Fibroblast of lung (primary cell): ENCODE measurements around the gene PCDHB12. TPM values are rescaled to one million over a fixed set of nuclear protein-coding genes. Genes with fewer than 3 reads are reported as not detected.
A peak's percentile ranks its signal among the peaks of the same experiment; 100 is the strongest.

Source experiments
- DNase-seq, 2 donors: peaks; one replicate each; pipeline versions ENCODE4 v3.0.0 to v3.0.0-alpha.2; 2010; ENCODE audit warnings: low read depth in 2 of 2
- H2AFZ ChIP-seq: 2 replicates; pipeline ENCODE4 v1.5.1; 2012; ENCODE audit warnings: low read length, control low read depth, inconsistent platforms
- H3K27ac ChIP-seq: 2 replicates; pipeline ENCODE4 v1.5.1; 2011; ENCODE audit warnings: low read length, control low read depth; ENCODE audit not compliant: insufficient read depth
- H3K27me3 ChIP-seq: 2 replicates; pipeline ENCODE4 v1.5.1; 2011; ENCODE audit warnings: mild to moderate bottlenecking, low read length; ENCODE audit not compliant: control insufficient read depth, insufficient read depth
- H3K36me3 ChIP-seq: 2 replicates; pipeline ENCODE4 v1.5.1; 2011; ENCODE audit warnings: low read length; ENCODE audit not compliant: control insufficient read depth, insufficient read depth
- H3K4me1 ChIP-seq: 2 replicates; pipeline ENCODE4 v1.5.1; 2011; ENCODE audit warnings: low read length; ENCODE audit not compliant: control insufficient read depth, insufficient read depth; ENCODE audit errors: extremely low read depth
- H3K4me2 ChIP-seq: 2 replicates; pipeline ENCODE4 v1.5.1; 2011; ENCODE audit warnings: low read length, control low read depth; ENCODE audit not compliant: insufficient read depth; ENCODE audit errors: extremely low read depth
- H3K4me3 ChIP-seq, 4 experiments: fragments of 200-600 bp in 1 of 4; sonication (generic) in 1 of 4; replicated peaks in 1 of 4; 2 replicates each; pipeline ENCODE4 v1.5.1; 2011 to 2016; ENCODE audit warnings: low read length in 4 of 4, low read depth in 3 of 4, mild to moderate bottlenecking in 3 of 4, control low read depth in 2 of 4, inconsistent platforms in 1 of 4, mixed read lengths in 1 of 4; ENCODE audit not compliant: insufficient read depth in 1 of 4; ENCODE audit errors: control extremely low read depth in 1 of 4
- H3K79me2 ChIP-seq: 2 replicates; pipeline ENCODE4 v1.5.1; 2012; ENCODE audit warnings: mild to moderate bottlenecking, low read length, inconsistent platforms; ENCODE audit not compliant: control insufficient read depth, insufficient read depth
- H3K9ac ChIP-seq: 2 replicates; pipeline ENCODE4 v1.5.1; 2011; ENCODE audit warnings: mild to moderate bottlenecking, low read length, control low read depth; ENCODE audit not compliant: insufficient read depth
- H3K9me3 ChIP-seq: 2 replicates; pipeline ENCODE4 v1.5.1; 2012; ENCODE audit warnings: low read depth, low read length; ENCODE audit not compliant: control insufficient read depth, insufficient read depth
- H4K20me1 ChIP-seq: 2 replicates; pipeline ENCODE4 v1.5.1; 2011; ENCODE audit warnings: low read length; ENCODE audit not compliant: control insufficient read depth, insufficient read depth; ENCODE audit errors: extremely low read depth
- EZH2 ChIP-seq: IDR thresholded peaks from 2 replicates; pipeline ENCODE4 v1.5.1; 2012; ENCODE audit warnings: low read length, control low read depth, mild to moderate bottlenecking; ENCODE audit errors: missing control alignments
- polyA plus RNA-seq, 2 donors: library from polyadenylated mRNA; depleted of rRNA in 1 of 2; stranded (reverse) in 1 of 2; unstranded in 1 of 2; fragments of >200 nt; gene quantifications; 2 replicates each; pipeline ENCODE4 v1.2.1, GENCODE V29; 2011 to 2012; ENCODE audit warnings: missing spikeins in 1 of 2
- total RNA-seq: library from RNA; depleted of rRNA; stranded (reverse); fragments of >200 nt; gene quantifications from 2 replicates; pipeline ENCODE4 v1.2.1, GENCODE V29; 2014
- TF ChIP-seq, protein P1 (sequence below), 2 donors: IDR thresholded peaks in 1 of 2; conservative IDR thresholded peaks in 1 of 2; 1 replicate in 1 of 2; 2 replicates in 1 of 2; pipeline ENCODE4 v1.5.1; 2011 to 2012; ENCODE audit warnings: low read length in 2 of 2, control low read depth in 1 of 2, inconsistent platforms in 1 of 2, low read depth in 1 of 2, mild to moderate bottlenecking in 1 of 2

The PCDHB12 gene
- total and polyA plus RNA-seq, 2 donors (not counting 1 experiment from before 2014, with no cell fraction given) = 0.27 to 0.66 TPM

GRCh38 chr5:141258948-141259347 is 50.4 kb downstream of the PCDHB12 start:
- H3K79me2 ChIP-seq = no peaks in the 10 kb centered on the region
- DNase-seq = peak in 1 of 2 donors; percentile 2
- no peaks in the 10 kb centered on the region for H4K20me1 ChIP-seq
- no peaks in the 10 kb centered on the region for H3K27me3 ChIP-seq
- H3K4me1 ChIP-seq = no peaks in the 10 kb centered on the region
- H3K4me2 ChIP-seq = no peak overlapping the region
- no peak overlapping the region for H3K4me3 ChIP-seq
- no peak overlapping the region for H3K9ac ChIP-seq
- H3K36me3 ChIP-seq = no peaks in the 10 kb centered on the region
- no peak overlapping the region for H3K27ac ChIP-seq
- no peak overlapping the region for H2AFZ ChIP-seq
- no peak for TF ChIP-seq EZH2
- no peaks in the 10 kb centered on the region for H3K9me3 ChIP-seq

DNA sequence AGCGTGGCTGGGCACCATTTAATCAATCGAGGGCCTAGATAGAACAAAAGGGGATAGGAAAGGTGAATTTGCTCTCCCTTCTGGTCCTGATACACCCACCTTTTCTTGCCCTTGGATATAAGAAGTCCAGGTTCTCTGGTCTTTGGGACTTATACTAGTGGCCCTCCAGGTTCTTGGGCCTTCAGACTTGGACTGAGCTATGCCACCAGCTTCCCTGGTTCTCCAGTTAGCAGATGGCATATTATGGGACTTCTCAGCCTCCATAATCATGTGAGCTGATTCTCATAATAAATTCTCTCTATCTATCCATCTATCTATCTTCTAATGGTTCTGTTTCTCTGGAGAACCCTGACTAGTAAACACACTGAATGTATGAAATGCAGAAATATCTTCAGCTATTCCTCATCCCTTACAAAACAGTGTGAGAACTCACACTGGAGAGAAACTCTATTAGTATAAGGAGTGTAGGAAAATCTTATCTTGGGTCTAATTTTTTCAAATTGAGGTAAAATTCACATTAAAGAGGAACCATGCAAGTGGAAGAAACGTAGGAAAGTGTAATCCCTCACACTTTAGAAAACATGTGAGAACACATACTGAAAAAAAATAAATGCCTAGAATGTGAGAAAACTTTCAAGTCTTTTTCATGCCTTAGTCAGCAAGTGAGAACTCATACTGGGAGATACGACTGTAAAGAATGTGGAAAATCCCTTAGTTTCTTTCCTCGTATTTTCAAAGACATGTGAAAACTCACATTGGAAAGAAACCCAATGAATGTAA is 52.1 kb downstream of the PCDHB12 start:
- no peaks in the 10 kb centered on the region for H3K79me2 ChIP-seq
- H3K27me3 ChIP-seq = no peaks in the 10 kb centered on the region
- no peaks in the 10 kb centered on the region for H4K20me1 ChIP-seq
- H3K27ac ChIP-seq = no peak overlapping the region
- H3K4me3 ChIP-seq = no peak overlapping the region
- no peak overlapping the region for H2AFZ ChIP-seq
- no peaks in the 10 kb centered on the region for H3K9me3 ChIP-seq
- H3K4me1 ChIP-seq = no peaks in the 10 kb centered on the region
- no peak for TF ChIP-seq EZH2
- TF ChIP-seq, protein P1, sequence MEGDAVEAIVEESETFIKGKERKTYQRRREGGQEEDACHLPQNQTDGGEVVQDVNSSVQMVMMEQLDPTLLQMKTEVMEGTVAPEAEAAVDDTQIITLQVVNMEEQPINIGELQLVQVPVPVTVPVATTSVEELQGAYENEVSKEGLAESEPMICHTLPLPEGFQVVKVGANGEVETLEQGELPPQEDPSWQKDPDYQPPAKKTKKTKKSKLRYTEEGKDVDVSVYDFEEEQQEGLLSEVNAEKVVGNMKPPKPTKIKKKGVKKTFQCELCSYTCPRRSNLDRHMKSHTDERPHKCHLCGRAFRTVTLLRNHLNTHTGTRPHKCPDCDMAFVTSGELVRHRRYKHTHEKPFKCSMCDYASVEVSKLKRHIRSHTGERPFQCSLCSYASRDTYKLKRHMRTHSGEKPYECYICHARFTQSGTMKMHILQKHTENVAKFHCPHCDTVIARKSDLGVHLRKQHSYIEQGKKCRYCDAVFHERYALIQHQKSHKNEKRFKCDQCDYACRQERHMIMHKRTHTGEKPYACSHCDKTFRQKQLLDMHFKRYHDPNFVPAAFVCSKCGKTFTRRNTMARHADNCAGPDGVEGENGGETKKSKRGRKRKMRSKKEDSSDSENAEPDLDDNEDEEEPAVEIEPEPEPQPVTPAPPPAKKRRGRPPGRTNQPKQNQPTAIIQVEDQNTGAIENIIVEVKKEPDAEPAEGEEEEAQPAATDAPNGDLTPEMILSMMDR (conservative IDR thresholded peaks at IDR 0.05 in 1 of 2, IDR thresholded peaks at IDR 0.05 in 1 of 2; ENCODE audit: low read depth in 1 of 2, low read length in 2 of 2) = no peak
- DNase-seq = peak in 1 of 2 donors; percentile 15
- no peak overlapping the region for H3K9ac ChIP-seq
- no peak overlapping the region for H3K4me2 ChIP-seq
- no peaks in the 10 kb centered on the region for H3K36me3 ChIP-seq

DNA sequence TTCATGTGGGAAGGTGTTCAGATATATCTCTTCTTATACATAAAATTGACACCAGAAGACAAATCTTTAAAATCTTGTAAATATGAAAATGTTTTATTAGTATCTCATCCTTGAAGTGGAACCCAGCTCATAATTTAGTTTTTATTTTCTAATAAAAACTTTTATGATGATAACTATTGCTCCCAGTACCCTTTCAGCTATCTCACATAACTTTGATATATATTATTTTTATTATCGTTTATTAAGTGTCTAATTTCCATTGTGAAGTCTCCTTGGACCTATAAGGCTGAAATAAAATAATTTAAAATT is 52.7 kb downstream of the PCDHB12 start:
- Histone ChIP-seq H2AFZ (no peak overlapping the region), H3K79me2 (no peaks in the 10 kb centered on the region), H4K20me1 (no peaks in the 10 kb centered on the region), H3K4me2 (no peak overlapping the region), H3K4me1 (no peaks in the 10 kb centered on the region), H3K36me3 (no peaks in the 10 kb centered on the region), H3K9me3 (no peaks in the 10 kb centered on the region), H3K27ac (no peak overlapping the region), H3K4me3 (no peak overlapping the region), H3K27me3 (no peaks in the 10 kb centered on the region), H3K9ac (no peak overlapping the region)
- TF ChIP-seq, protein P1 (conservative IDR thresholded peaks at IDR 0.05 in 1 of 2, IDR thresholded peaks at IDR 0.05 in 1 of 2; ENCODE audit: low read depth in 1 of 2, low read length in 2 of 2) = no peak
- TF ChIP-seq EZH2 = no peak
- no peak for DNase-seq

Other genes starting within 250 kb of the PCDHB12 start
Only the 30 nearest of the 37 such genes appear.
- not detected in 2 replicates for gene PCDHB1, start 157.3 kb upstream of the PCDHB12 start, total RNA-seq
- not detected in 2 replicates for gene PCDHB1, start 157.3 kb upstream of the PCDHB12 start, polyA plus RNA-seq
- 1.8 and 4.6 TPM in 2 replicates for gene PCDHB2, start 114.1 kb upstream of the PCDHB12 start, total RNA-seq
- gene PCDHB2, start 114.1 kb upstream of the PCDHB12 start, polyA plus RNA-seq = 0.91 and 3.1 TPM in 2 replicates
- 0.77 and 1.7 TPM in 2 replicates for gene PCDHB3, start 108.2 kb upstream of the PCDHB12 start, total RNA-seq
- 0.35 and 2.3 TPM in 2 replicates for gene PCDHB3, start 108.2 kb upstream of the PCDHB12 start, polyA plus RNA-seq
- gene PCDHB4, start 86.9 kb upstream of the PCDHB12 start, total RNA-seq = 0.50 and 0.51 TPM in 2 replicates
- gene PCDHB4, start 86.9 kb upstream of the PCDHB12 start, polyA plus RNA-seq = 0.08 and 0.27 TPM in 2 replicates
- gene PCDHB5, start 73.5 kb upstream of the PCDHB12 start, total RNA-seq = 1.8 and 2.8 TPM in 2 replicates
- 0.60 and 1.1 TPM in 2 replicates for gene PCDHB5, start 73.5 kb upstream of the PCDHB12 start, polyA plus RNA-seq
- 0.26 and 0.33 TPM in 2 replicates for gene PCDHB6, start 58.7 kb upstream of the PCDHB12 start, total RNA-seq
- 0.07 and 0.42 TPM in 2 replicates for gene PCDHB6, start 58.7 kb upstream of the PCDHB12 start, polyA plus RNA-seq
- gene PCDHB7, start 36.1 kb upstream of the PCDHB12 start, total RNA-seq = 1.0 and 1.5 TPM in 2 replicates
- 0.28 and 0.61 TPM in 2 replicates for gene PCDHB7, start 36.1 kb upstream of the PCDHB12 start, polyA plus RNA-seq
- 0.26 and 1.3 TPM in 2 replicates for gene PCDHB8, start 30.9 kb upstream of the PCDHB12 start, total RNA-seq
- gene PCDHB8, start 30.9 kb upstream of the PCDHB12 start, polyA plus RNA-seq = 0.05 and 0.42 TPM in 2 replicates
- gene PCDHB16, start 26.3 kb upstream of the PCDHB12 start, total RNA-seq = 0.51 and 1.5 TPM in 2 replicates
- gene PCDHB16, start 26.3 kb upstream of the PCDHB12 start, polyA plus RNA-seq = 0.54 and 1.5 TPM in 2 replicates
- gene PCDHB9, start 21.6 kb upstream of the PCDHB12 start, total RNA-seq = 0.26 and 0.99 TPM in 2 replicates
- gene PCDHB9, start 21.6 kb upstream of the PCDHB12 start, polyA plus RNA-seq = 0.27 and 0.82 TPM in 2 replicates
- 0.77 and 2.0 TPM in 2 replicates for gene PCDHB10, start 16.4 kb upstream of the PCDHB12 start, total RNA-seq
- 0.28 and 0.78 TPM in 2 replicates for gene PCDHB10, start 16.4 kb upstream of the PCDHB12 start, polyA plus RNA-seq
- 0.77 and 1.7 TPM in 2 replicates for gene PCDHB11, start 9.1 kb upstream of the PCDHB12 start, total RNA-seq
- 0.11 and 0.36 TPM in 2 replicates for gene PCDHB11, start 9.1 kb upstream of the PCDHB12 start, polyA plus RNA-seq
- 0.26 and 1.5 TPM in 2 replicates for gene PCDHB13, start 5.2 kb downstream of the PCDHB12 start, total RNA-seq
- 0.24 and 0.62 TPM in 2 replicates for gene PCDHB13, start 5.2 kb downstream of the PCDHB12 start, polyA plus RNA-seq
- gene PCDHB14, start 14.6 kb downstream of the PCDHB12 start, total RNA-seq = 0.77 and 1.7 TPM in 2 replicates
- gene PCDHB14, start 14.6 kb downstream of the PCDHB12 start, polyA plus RNA-seq = 0.18 and 0.86 TPM in 2 replicates
- gene PCDHB15, start 36.7 kb downstream of the PCDHB12 start, total RNA-seq = 0.77 and 1.8 TPM in 2 replicates
- 0.12 and 0.31 TPM in 2 replicates for gene PCDHB15, start 36.7 kb downstream of the PCDHB12 start, polyA plus RNA-seq
- 0.66 TPM in 1 of 2 replicates, not detected in the other for gene SLC25A2, start 95.3 kb downstream of the PCDHB12 start, total RNA-seq
- gene SLC25A2, start 95.3 kb downstream of the PCDHB12 start, polyA plus RNA-seq = not detected in 2 replicates
- 87.1 and 107 TPM in 2 replicates for gene TAF7, start 112.1 kb downstream of the PCDHB12 start, total RNA-seq
- gene TAF7, start 112.1 kb downstream of the PCDHB12 start, polyA plus RNA-seq = 64.9 and 73.0 TPM in 2 replicates
- gene PCDHGA1, start 121.8 kb downstream of the PCDHB12 start, total RNA-seq = 1.0 and 1.8 TPM in 2 replicates
- gene PCDHGA1, start 121.8 kb downstream of the PCDHB12 start, polyA plus RNA-seq = 1.1 and 1.6 TPM in 2 replicates
- gene PCDHGA2, start 130.0 kb downstream of the PCDHB12 start, total RNA-seq = 2.8 and 4.5 TPM in 2 replicates
- 4.2 and 5.8 TPM in 2 replicates for gene PCDHGA2, start 130.0 kb downstream of the PCDHB12 start, polyA plus RNA-seq
- 1.5 and 2.8 TPM in 2 replicates for gene PCDHGA3, start 135.1 kb downstream of the PCDHB12 start, total RNA-seq
- 1.3 and 1.4 TPM in 2 replicates for gene PCDHGA3, start 135.1 kb downstream of the PCDHB12 start, polyA plus RNA-seq
- gene PCDHGB1, start 141.4 kb downstream of the PCDHB12 start, total RNA-seq = 3.1 and 4.3 TPM in 2 replicates
- gene PCDHGB1, start 141.4 kb downstream of the PCDHB12 start, polyA plus RNA-seq = 1.7 TPM in 2 replicates
- 2.8 and 7.6 TPM in 2 replicates for gene PCDHGA4, start 146.3 kb downstream of the PCDHB12 start, total RNA-seq
- gene PCDHGA4, start 146.3 kb downstream of the PCDHB12 start, polyA plus RNA-seq = 3.1 and 6.4 TPM in 2 replicates
- 3.1 and 4.6 TPM in 2 replicates for gene PCDHGB2, start 151.3 kb downstream of the PCDHB12 start, total RNA-seq
- 2.3 and 5.7 TPM in 2 replicates for gene PCDHGB2, start 151.3 kb downstream of the PCDHB12 start, polyA plus RNA-seq
- 1.5 and 2.6 TPM in 2 replicates for gene PCDHGA5, start 155.4 kb downstream of the PCDHB12 start, total RNA-seq
- gene PCDHGA5, start 155.4 kb downstream of the PCDHB12 start, polyA plus RNA-seq = 1.2 and 1.4 TPM in 2 replicates
- 3.1 and 5.8 TPM in 2 replicates for gene PCDHGB3, start 161.5 kb downstream of the PCDHB12 start, total RNA-seq
- gene PCDHGB3, start 161.5 kb downstream of the PCDHB12 start, polyA plus RNA-seq = 2.5 and 2.9 TPM in 2 replicates
- gene PCDHGA6, start 165.2 kb downstream of the PCDHB12 start, total RNA-seq = 3.1 and 4.8 TPM in 2 replicates
- gene PCDHGA6, start 165.2 kb downstream of the PCDHB12 start, polyA plus RNA-seq = 3.9 and 4.2 TPM in 2 replicates
- 2.8 and 6.8 TPM in 2 replicates for gene PCDHGA7, start 174.0 kb downstream of the PCDHB12 start, total RNA-seq
- 2.7 and 3.0 TPM in 2 replicates for gene PCDHGA7, start 174.0 kb downstream of the PCDHB12 start, polyA plus RNA-seq
- 10.0 and 18.3 TPM in 2 replicates for gene PCDHGB4, start 179.0 kb downstream of the PCDHB12 start, total RNA-seq
- gene PCDHGB4, start 179.0 kb downstream of the PCDHB12 start, polyA plus RNA-seq = 13.3 and 15.5 TPM in 2 replicates
- gene PCDHGA8, start 183.9 kb downstream of the PCDHB12 start, total RNA-seq = 2.6 and 4.6 TPM in 2 replicates
- gene PCDHGA8, start 183.9 kb downstream of the PCDHB12 start, polyA plus RNA-seq = 0.76 and 1.1 TPM in 2 replicates
- gene PCDHGB5, start 189.2 kb downstream of the PCDHB12 start, total RNA-seq = 17.5 and 21.5 TPM in 2 replicates
- gene PCDHGB5, start 189.2 kb downstream of the PCDHB12 start, polyA plus RNA-seq = 19.6 TPM in 2 replicates